ENCODE measurements around the gene CFAP90. TPM values are rescaled to one million over a fixed set of nuclear protein-coding genes. Genes with fewer than 3 reads are reported as not detected.

CFAP90 gene
- total and polyA plus RNA-seq, 7 donors, result 0.04 to 0.81 TPM; not detected in 5

DNA sequence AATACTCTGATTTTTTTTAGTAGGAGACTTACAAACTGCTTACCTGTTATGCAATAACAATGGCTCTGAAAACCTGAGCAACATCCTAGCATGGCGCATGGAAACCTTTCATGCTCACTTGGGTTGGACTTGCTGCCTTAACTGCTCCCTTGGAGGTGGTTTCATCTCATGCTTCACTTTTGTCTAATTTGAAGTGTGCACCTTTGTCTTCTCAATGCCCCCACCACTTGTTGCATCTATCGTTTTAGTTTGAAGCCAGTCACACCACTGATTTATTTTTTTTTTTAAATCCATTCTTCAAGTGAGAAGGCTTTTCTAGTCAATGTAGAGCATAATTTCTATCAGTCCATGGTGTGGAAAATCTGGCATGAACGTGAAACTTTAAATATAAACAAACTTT is 63.2 kb downstream of the CFAP90 start:
- DNase-seq, result no peak
- WGBS, 2 donors, result 87 to 90% methylated on average over 3 of the region's 3 CpGs

DNA sequence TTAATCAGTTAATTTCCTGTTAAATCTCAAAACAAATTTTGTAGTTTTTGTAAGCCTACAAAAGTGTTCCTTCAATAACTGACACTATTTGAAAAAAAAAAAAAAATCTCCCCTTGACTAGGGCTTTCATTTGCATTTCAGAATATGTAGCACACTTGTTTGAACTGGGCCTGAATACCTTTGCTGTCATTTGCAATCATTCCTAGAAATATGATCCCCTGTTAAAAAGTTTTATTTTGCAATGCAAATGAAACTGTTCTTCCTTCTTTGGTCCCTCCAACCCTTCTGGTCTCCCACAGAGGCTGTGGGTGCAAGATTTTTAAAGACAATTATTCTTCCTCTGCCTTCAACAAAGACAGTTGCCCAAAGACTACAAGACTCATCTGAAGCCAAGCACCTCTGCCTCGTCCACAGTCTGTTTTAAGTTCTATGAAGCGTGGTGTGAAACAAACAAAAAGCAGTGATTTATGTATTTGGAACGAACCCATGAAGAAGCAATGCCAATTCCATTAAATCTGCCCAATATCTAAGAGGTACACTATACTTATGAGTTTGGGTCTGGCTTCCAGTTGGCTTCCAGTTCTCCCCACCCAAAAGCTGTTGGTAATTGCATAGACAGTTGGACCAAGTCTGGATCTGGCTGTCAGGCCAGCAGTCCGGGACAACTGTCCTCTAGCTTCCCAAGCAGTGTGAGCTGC is 66.1 kb downstream of the CFAP90 start:
- no peak for DNase-seq
- H3K4me3 ChIP-seq, result no peak overlapping the region
- TF ChIP-seq, protein P1, sequence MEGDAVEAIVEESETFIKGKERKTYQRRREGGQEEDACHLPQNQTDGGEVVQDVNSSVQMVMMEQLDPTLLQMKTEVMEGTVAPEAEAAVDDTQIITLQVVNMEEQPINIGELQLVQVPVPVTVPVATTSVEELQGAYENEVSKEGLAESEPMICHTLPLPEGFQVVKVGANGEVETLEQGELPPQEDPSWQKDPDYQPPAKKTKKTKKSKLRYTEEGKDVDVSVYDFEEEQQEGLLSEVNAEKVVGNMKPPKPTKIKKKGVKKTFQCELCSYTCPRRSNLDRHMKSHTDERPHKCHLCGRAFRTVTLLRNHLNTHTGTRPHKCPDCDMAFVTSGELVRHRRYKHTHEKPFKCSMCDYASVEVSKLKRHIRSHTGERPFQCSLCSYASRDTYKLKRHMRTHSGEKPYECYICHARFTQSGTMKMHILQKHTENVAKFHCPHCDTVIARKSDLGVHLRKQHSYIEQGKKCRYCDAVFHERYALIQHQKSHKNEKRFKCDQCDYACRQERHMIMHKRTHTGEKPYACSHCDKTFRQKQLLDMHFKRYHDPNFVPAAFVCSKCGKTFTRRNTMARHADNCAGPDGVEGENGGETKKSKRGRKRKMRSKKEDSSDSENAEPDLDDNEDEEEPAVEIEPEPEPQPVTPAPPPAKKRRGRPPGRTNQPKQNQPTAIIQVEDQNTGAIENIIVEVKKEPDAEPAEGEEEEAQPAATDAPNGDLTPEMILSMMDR (IDR thresholded peaks at IDR 0.05), result no peak
- TF ChIP-seq POLR2AphosphoS5 (IDR thresholded peaks at IDR 0.05) (no peak), POLR2A (IDR thresholded peaks at IDR 0.05) (no peak), EP300 (IDR thresholded peaks at IDR 0.05) (no peak)
- WGBS, 2 donors, result 68 to 73% methylated on average over 4 of the region's 4 CpGs
- H3K36me3 ChIP-seq, result no peaks in the 10 kb centered on the region
- no peaks in the 10 kb centered on the region for H3K4me1 ChIP-seq
- no peak overlapping the region for H3K27ac ChIP-seq
- H3K27me3 ChIP-seq, result no peaks in the 10 kb centered on the region
- H3K9me3 ChIP-seq, result no peaks in the 10 kb centered on the region
- intact Hi-C loops (cut with DNase I), result no loop called here

More for the DNA sequence above, 63.2 kb downstream of the CFAP90 start:
- TF ChIP-seq, protein P1 (IDR thresholded peaks at IDR 0.05), result no peak
- TF ChIP-seq EP300 (IDR thresholded peaks at IDR 0.05) (no peak), POLR2A (IDR thresholded peaks at IDR 0.05) (no peak), POLR2AphosphoS5 (IDR thresholded peaks at IDR 0.05) (no peak)
- H3K36me3 ChIP-seq, result no peaks in the 10 kb centered on the region
- H3K27me3 ChIP-seq, result no peaks in the 10 kb centered on the region
- H3K27ac ChIP-seq, result no peak overlapping the region
- no peaks in the 10 kb centered on the region for H3K9me3 ChIP-seq
- intact Hi-C loops (cut with DNase I), result no loop called here
- no peak overlapping the region for H3K4me3 ChIP-seq
- H3K4me1 ChIP-seq, result no peaks in the 10 kb centered on the region

DNA sequence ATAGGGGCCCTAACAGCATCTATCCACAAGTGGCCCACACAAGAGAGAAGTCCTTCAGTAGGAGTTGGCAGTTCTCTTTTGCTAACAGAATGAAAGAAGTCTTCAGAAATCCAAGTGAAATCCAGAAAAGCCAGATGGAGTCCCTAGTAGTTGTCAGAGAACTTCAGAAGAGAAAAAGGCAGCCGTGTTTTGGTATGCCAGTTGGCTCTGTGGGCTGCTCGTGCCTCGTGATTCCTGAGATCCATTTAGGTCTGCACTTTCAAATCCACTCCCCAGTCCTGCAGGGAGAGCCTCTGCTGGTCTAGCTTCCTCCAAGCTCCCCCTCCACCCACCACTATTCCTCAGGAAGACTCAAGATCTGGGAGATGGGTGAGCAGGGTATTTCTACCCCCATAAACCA is 69.0 kb downstream of the CFAP90 start:
- TF ChIP-seq, protein P1 (IDR thresholded peaks at IDR 0.05), result no peak
- TF ChIP-seq EP300 (IDR thresholded peaks at IDR 0.05) (no peak), POLR2AphosphoS5 (IDR thresholded peaks at IDR 0.05) (no peak), POLR2A (IDR thresholded peaks at IDR 0.05) (no peak)
- intact Hi-C loops (cut with DNase I), result no loop called here
- Histone ChIP-seq H3K4me1 (no peaks in the 10 kb centered on the region), H3K27me3 (no peaks in the 10 kb centered on the region), H3K9me3 (no peaks in the 10 kb centered on the region), H3K36me3 (no peaks in the 10 kb centered on the region), H3K4me3 (no peak overlapping the region), H3K27ac (no peak overlapping the region)
- DNase-seq, result no peak
- WGBS, 2 donors, result 33 to 39% methylated on average over 3 of the region's 3 CpGs

Other genes with a start within 250 kb of the CFAP90 start
- gene FASTKD3, start 17.9 kb upstream of the CFAP90 start, total RNA-seq, result 10 to 100 TPM in 1 of 4 donors, 1 to 10 TPM in 3; 3.0 to 11.1 (median 6.1) TPM
- 10 to 100 TPM; 10.3 to 23.4 (median 15.5) TPM for gene FASTKD3, start 17.9 kb upstream of the CFAP90 start, polyA plus RNA-seq
- 10 to 100 TPM; 44.4 to 50.4 (median 49.9) TPM for gene MTRR, start 18.0 kb upstream of the CFAP90 start, total RNA-seq
- gene MTRR, start 18.0 kb upstream of the CFAP90 start, polyA plus RNA-seq, result 10 to 100 TPM; 13.8 to 22.5 (median 17.3) TPM

Data from sigmoid colon (tissue), 7 donors.